ENCODE measurements around the gene PNMT. TPM values are rescaled to one million over a fixed set of nuclear protein-coding genes. Genes with fewer than 3 reads are reported as not detected.

Gene PNMT
- total and polyA plus RNA-seq, 2 donors (not counting 1 experiment from before 2014, with no cell fraction given), result 0.13 to 0.76 TPM

- Mint-ChIP-seq H3K9me3 (ENCODE audit: insufficient read depth) (no peaks in the 10 kb centered on the region), H3K27ac (no peak overlapping the region), H3K4me1 (no peaks in the 10 kb centered on the region), H3K4me3 (no peak overlapping the region), H3K27me3 (no peaks in the 10 kb centered on the region)
- Histone ChIP-seq H3K79me2 (ENCODE audit: control insufficient read depth, insufficient read depth, low read length) (no peaks in the 10 kb centered on the region), H3K27me3 (replicated peaks in 1 of 4; ENCODE audit: control extremely low read depth in 1 of 4, control insufficient read depth in 3 of 4, insufficient read depth in 4 of 4, low read length in 3 of 4) (no peaks in the 10 kb centered on the region), H2AFZ (ENCODE audit: insufficient read depth, low read depth, low read length, poor library complexity, severe bottlenecking) (no peak overlapping the region), H3K4me2 (replicated peaks; ENCODE audit: low read depth, low read length, poor library complexity, severe bottlenecking) (no peak overlapping the region), H3K4me1 (ENCODE audit: control insufficient read depth in 2 of 2, insufficient read depth in 2 of 2, low read length in 2 of 2) (no peaks in the 10 kb centered on the region), H3K27ac (ENCODE audit: low read length in 2 of 2) (no peak overlapping the region), H4K20me1 (ENCODE audit: control insufficient read depth, insufficient read depth, low read length, poor library complexity, severe bottlenecking) (no peaks in the 10 kb centered on the region), H3K36me3 (replicated peaks in 1 of 2; ENCODE audit: control extremely low read depth in 1 of 2, control insufficient read depth in 1 of 2, extremely low read depth in 1 of 2, insufficient read depth in 2 of 2, low read length in 1 of 2) (no peaks in the 10 kb centered on the region), H3K9me3 (ENCODE audit: control extremely low read depth in 1 of 3, control insufficient read depth in 2 of 3, insufficient read depth in 1 of 3, low read length in 2 of 3) (no peaks in the 10 kb centered on the region), H3K9ac (ENCODE audit: low read length) (no peak overlapping the region), H3K4me3 (ENCODE audit: control extremely low read depth in 1 of 5, extremely low read depth in 1 of 5, insufficient read depth in 1 of 5, low read depth in 2 of 5, low read length in 4 of 5) (no peak overlapping the region)
- TF ChIP-seq CTCF (IDR thresholded peaks at IDR 0.05), result no peak
- no peak for TF ChIP-seq EZH2 (IDR thresholded peaks at IDR 0.05; ENCODE audit: borderline replicate concordance, insufficient read depth, low read depth, low read length, poor library complexity, severe bottlenecking)
- WGBS (ENCODE audit: insufficient coverage), result 98% methylated on average over 9 of the region's 11 CpGs
- intact Hi-C loops (cut with micrococcal nuclease), result no loop called here
- ATAC-seq (ENCODE audit: low read depth), result no peak
- POLR2A ChIA-PET, result no interaction called here
- no peak for DNase-seq
- CTCF ChIA-PET, result no interaction called here
These were observed 48.8 kb downstream of the PNMT start for GRCh38 chr17:39716879-39717536.

GRCh38 chr17:39717660-39718059 lies 49.4 kb downstream of the PNMT start:
- no peaks in the 10 kb centered on the region for H3K27me3 Mint-ChIP-seq
- no peaks in the 10 kb centered on the region for H4K20me1 ChIP-seq (ENCODE audit: control insufficient read depth, insufficient read depth, low read length, poor library complexity, severe bottlenecking)
- H3K9ac ChIP-seq (ENCODE audit: low read length), result no peak overlapping the region
- DNase-seq (no peak), ATAC-seq (ENCODE audit: low read depth) (no peak)
- TF ChIP-seq CTCF (IDR thresholded peaks at IDR 0.05) (no peak), EZH2 (IDR thresholded peaks at IDR 0.05; ENCODE audit: borderline replicate concordance, insufficient read depth, low read depth, low read length, poor library complexity, severe bottlenecking) (no peak)
- no peak overlapping the region for H3K27ac Mint-ChIP-seq
- intact Hi-C loops (cut with micrococcal nuclease), result no loop called here
- 86% methylated on average over 5 of the region's 6 CpGs for WGBS (ENCODE audit: insufficient coverage)
- no peaks in the 10 kb centered on the region for H3K9me3 Mint-ChIP-seq (ENCODE audit: insufficient read depth)
- H3K27ac ChIP-seq (ENCODE audit: low read length in 2 of 2), result no peak overlapping the region
- ChIA-PET CTCF (interaction anchor here (1.2 kb wide), 1 partner anchor 129 kb away, joined by 3 read pairs; no protein-coding TSS in a partner anchor), POLR2A (no interaction called here)
- H3K4me3 ChIP-seq (ENCODE audit: control extremely low read depth in 1 of 5, extremely low read depth in 1 of 5, insufficient read depth in 1 of 5, low read depth in 2 of 5, low read length in 4 of 5), result no peak overlapping the region
- H3K4me2 ChIP-seq (replicated peaks; ENCODE audit: low read depth, low read length, poor library complexity, severe bottlenecking), result no peak overlapping the region
- H3K79me2 ChIP-seq (ENCODE audit: control insufficient read depth, insufficient read depth, low read length), result no peaks in the 10 kb centered on the region
- no peak overlapping the region for H3K4me3 Mint-ChIP-seq
- H3K4me1 Mint-ChIP-seq, result no peaks in the 10 kb centered on the region
- no peaks in the 10 kb centered on the region for H3K27me3 ChIP-seq (replicated peaks in 1 of 4; ENCODE audit: control extremely low read depth in 1 of 4, control insufficient read depth in 3 of 4, insufficient read depth in 4 of 4, low read length in 3 of 4)
- no peaks in the 10 kb centered on the region for H3K36me3 ChIP-seq (replicated peaks in 1 of 2; ENCODE audit: control extremely low read depth in 1 of 2, control insufficient read depth in 1 of 2, extremely low read depth in 1 of 2, insufficient read depth in 2 of 2, low read length in 1 of 2)
- H2AFZ ChIP-seq (ENCODE audit: insufficient read depth, low read depth, low read length, poor library complexity, severe bottlenecking), result no peak overlapping the region
- H3K4me1 ChIP-seq (ENCODE audit: control insufficient read depth in 2 of 2, insufficient read depth in 2 of 2, low read length in 2 of 2), result no peaks in the 10 kb centered on the region
- H3K9me3 ChIP-seq (ENCODE audit: control extremely low read depth in 1 of 3, control insufficient read depth in 2 of 3, insufficient read depth in 1 of 3, low read length in 2 of 3), result no peaks in the 10 kb centered on the region
